H9 (cell line): ENCODE results near the gene SC5D. TPM values are rescaled to one million over a fixed set of nuclear protein-coding genes. Genes with fewer than 3 reads are reported as not detected.

Experiments
- DNase-seq: peaks from one replicate; pipeline ENCODE4 v3.0.0-alpha.2; 2017
- H2AFZ ChIP-seq: one replicate; pipeline ENCODE4 v1.6.1; 2013; ENCODE audit warnings: mild to moderate bottlenecking, low read length, control low read depth, moderate library complexity
- H2AK5ac ChIP-seq: 2 replicates; pipeline ENCODE4 v1.6.1; 2013; ENCODE audit warnings: low read length, control low read depth, mixed read lengths; ENCODE audit not compliant: insufficient read length
- H2BK120ac ChIP-seq: one replicate; pipeline ENCODE4 v1.6.1; 2013; ENCODE audit warnings: low read depth, mild to moderate bottlenecking, low read length, control low read depth, inconsistent platforms; ENCODE audit not compliant: poor library complexity, severe bottlenecking
- H2BK12ac ChIP-seq: 2 replicates; pipeline ENCODE4 v1.6.1; 2013; ENCODE audit warnings: low read length, control low read depth, mixed read lengths, low read depth; ENCODE audit not compliant: insufficient read length
- H2BK15ac ChIP-seq: 2 replicates; pipeline ENCODE4 v1.6.1; 2013; ENCODE audit warnings: low read depth, low read length, control low read depth
- H2BK20ac ChIP-seq: one replicate; pipeline ENCODE4 v1.6.1; 2013; ENCODE audit warnings: low read depth, mild to moderate bottlenecking, low read length, control low read depth, inconsistent platforms; ENCODE audit not compliant: poor library complexity, severe bottlenecking
- H2BK5ac ChIP-seq: 2 replicates; pipeline ENCODE4 v1.6.1; 2013; ENCODE audit warnings: low read length, control low read depth, mixed read lengths; ENCODE audit not compliant: insufficient read length
- H3K14ac ChIP-seq: 2 replicates; pipeline ENCODE4 v1.6.1; 2013; ENCODE audit warnings: low read length, control low read depth; ENCODE audit not compliant: insufficient read depth
- H3K18ac ChIP-seq: 2 replicates; pipeline ENCODE4 v1.6.1; 2013; ENCODE audit warnings: low read depth, mild to moderate bottlenecking, mixed read lengths, low read length, control low read depth; ENCODE audit not compliant: insufficient read length
- H3K23ac ChIP-seq: 2 replicates; pipeline ENCODE4 v1.6.1; 2013; ENCODE audit warnings: low read length, control low read depth, mixed read lengths, low read depth; ENCODE audit not compliant: insufficient read length
- H3K23me2 ChIP-seq: 2 replicates; pipeline ENCODE4 v1.6.1; 2013; ENCODE audit warnings: low read depth, mild to moderate bottlenecking, mixed read lengths, low read length, control low read depth; ENCODE audit not compliant: insufficient read length, poor library complexity, severe bottlenecking
- H3K27ac ChIP-seq: 2 replicates; pipeline ENCODE4 v1.5.1; 2013; ENCODE audit warnings: low read length, control low read depth, mixed read lengths, low read depth; ENCODE audit not compliant: insufficient read length
- H3K27me3 ChIP-seq: 2 replicates; pipeline ENCODE4 v1.6.1; 2013; ENCODE audit warnings: low read length, control low read depth, inconsistent platforms; ENCODE audit not compliant: insufficient read depth
- H3K4ac ChIP-seq: 2 replicates; pipeline ENCODE4 v1.6.1; 2013; ENCODE audit warnings: low read depth, mild to moderate bottlenecking, control low read depth, inconsistent platforms, low read length, moderate library complexity
- H3K4me1 ChIP-seq: 2 replicates; pipeline ENCODE4 v1.6.1; 2013; ENCODE audit warnings: low read length, control low read depth, inconsistent platforms; ENCODE audit not compliant: insufficient read depth
- H3K4me2 ChIP-seq: 2 replicates; pipeline ENCODE4 v1.6.1; 2013; ENCODE audit warnings: low read length, control low read depth, mixed read lengths; ENCODE audit not compliant: insufficient read length, insufficient read depth
- H3K56ac ChIP-seq: 2 replicates; pipeline ENCODE4 v1.6.1; 2013; ENCODE audit warnings: low read depth, mild to moderate bottlenecking, mixed read lengths, low read length, control low read depth; ENCODE audit not compliant: insufficient read length
- H3K79me1 ChIP-seq: 2 replicates; pipeline ENCODE4 v1.6.1; 2013; ENCODE audit warnings: low read depth, mild to moderate bottlenecking, moderate library complexity, low read length, control low read depth, inconsistent platforms; ENCODE audit not compliant: insufficient read depth, poor library complexity, severe bottlenecking
- H3K79me2 ChIP-seq: 2 replicates; pipeline ENCODE4 v1.6.1; 2013; ENCODE audit warnings: low read length, control low read depth, inconsistent platforms; ENCODE audit not compliant: insufficient read depth
- H3K9ac ChIP-seq: 2 replicates; pipeline ENCODE4 v1.6.1; 2013; ENCODE audit warnings: low read length, control low read depth, mixed read lengths; ENCODE audit not compliant: insufficient read length; ENCODE audit errors: extremely low read depth
- H3K9me3 ChIP-seq: one replicate; pipeline ENCODE4 v1.6.1; 2013; ENCODE audit warnings: low read depth, low read length, inconsistent platforms; ENCODE audit not compliant: control insufficient read depth
- H3T11ph ChIP-seq: one replicate; pipeline ENCODE4 v1.6.1; 2013; ENCODE audit warnings: mild to moderate bottlenecking, low read length, control low read depth, inconsistent platforms
- H4K20me1 ChIP-seq: one replicate; pipeline ENCODE4 v1.6.1; 2013; ENCODE audit not compliant: control insufficient read depth, insufficient read length, insufficient read depth
- H4K5ac ChIP-seq: 2 replicates; pipeline ENCODE4 v1.6.1; 2013; ENCODE audit warnings: low read depth, mild to moderate bottlenecking, mixed read lengths, low read length, control low read depth; ENCODE audit not compliant: insufficient read length
- H4K8ac ChIP-seq: replicated peaks from 2 replicates; pipeline ENCODE4 v1.6.1; 2013; ENCODE audit warnings: low read length, control low read depth, mixed read lengths, low read depth; ENCODE audit not compliant: insufficient read length
- H4K91ac ChIP-seq: 2 replicates; pipeline ENCODE4 v1.6.1; 2013; ENCODE audit warnings: low read depth, mild to moderate bottlenecking, moderate library complexity, mixed read lengths, low read length, control low read depth; ENCODE audit not compliant: insufficient read length
- H3K27ac Mint-ChIP-seq, 3 experiments: 2 replicates in 2 of 3; 3 replicates in 1 of 3; pipeline ENCODE4 v1.8.0; 2020 to 2021; ENCODE audit warnings: mixed read lengths in 3 of 3, mild to moderate bottlenecking in 1 of 3, moderate library complexity in 1 of 3
- H3K27me3 Mint-ChIP-seq: 2 replicates; pipeline ENCODE4 v1.8.0; 2021; ENCODE audit warnings: low read depth, mild to moderate bottlenecking, moderate library complexity, mixed read lengths
- H3K36me3 Mint-ChIP-seq, 3 experiments: 2 replicates in 2 of 3; 3 replicates in 1 of 3; pipeline ENCODE4 v1.8.0; 2020 to 2021; ENCODE audit warnings: low read depth in 3 of 3, mixed read lengths in 3 of 3; ENCODE audit not compliant: insufficient read depth in 1 of 3
- H3K4me1 Mint-ChIP-seq, 2 experiments: 2 replicates each; pipeline ENCODE4 v1.8.0; 2020; ENCODE audit warnings: mixed read lengths in 2 of 2
- H3K4me3 Mint-ChIP-seq, 2 experiments: 2 replicates in 1 of 2; 3 replicates in 1 of 2; pipeline ENCODE4 v1.8.0; 2020 to 2021; ENCODE audit warnings: mild to moderate bottlenecking in 2 of 2, mixed read lengths in 2 of 2, moderate library complexity in 1 of 2
- H3K9me3 Mint-ChIP-seq, 2 experiments: 2 replicates in 1 of 2; 3 replicates in 1 of 2; pipeline ENCODE4 v1.8.0; 2020; ENCODE audit warnings: mild to moderate bottlenecking in 2 of 2, mixed read lengths in 2 of 2, moderate library complexity in 1 of 2
- CTCF ChIP-seq: fragments of 200-600 bp; sonication (generic); conservative IDR thresholded peaks from 3 replicates; pipeline ENCODE4 v1.8.0; 2021; ENCODE audit warnings: antibody characterized with exemption, mild to moderate bottlenecking
- WGBS: extraction: QIAGEN DNeasy Blood & Tissue Kit; methylation state at CpG from one replicate; pipeline ENCODE4 v1.1.7; 2013; ENCODE audit warnings: missing lambda C conversion rate, low lambda C conversion rate, mixed read lengths; ENCODE audit not compliant: insufficient read length; ENCODE audit errors: extremely low coverage; 5-methylcytosine and 5-hydroxymethylcytosine counted together
- total RNA-seq: library from RNA; stranded (reverse); gene quantifications from 2 replicates; pipeline ENCODE4 v1.2.1, GENCODE V29; 2021

Gene SC5D
- total RNA-seq, 1 experiment from 2014 or later: 92.0 TPM

DNA sequence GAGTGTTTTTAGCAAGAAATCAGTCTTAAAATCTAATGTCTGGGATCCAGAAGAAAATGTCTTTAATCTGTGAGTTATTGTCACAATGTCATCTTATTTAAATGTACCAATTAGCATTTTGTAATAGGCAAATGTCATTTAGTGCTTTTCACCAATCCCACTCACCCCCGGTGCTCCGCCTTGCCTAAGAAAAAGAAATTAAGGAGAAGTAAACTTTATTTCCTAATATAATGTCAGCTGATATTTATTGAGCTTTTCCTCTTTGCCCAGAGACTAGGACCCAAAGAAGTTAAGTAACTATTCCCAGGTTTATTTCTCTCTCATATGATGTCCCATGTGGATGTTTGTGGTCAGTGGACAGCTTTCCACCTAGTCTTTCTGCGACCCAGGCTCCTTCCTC, 16.2 kb downstream of the SC5D start:
- Histone ChIP-seq H2BK20ac (no peak overlapping the region), H3K23me2 (no peaks in the 10 kb centered on the region), H3K27ac (no peak overlapping the region), H2BK12ac (no peak overlapping the region), H4K91ac (no peak overlapping the region), H2AFZ (no peak overlapping the region), H3K9ac (no peak overlapping the region), H2BK120ac (no peak overlapping the region), H3K4ac (no peak overlapping the region), H3K4me2 (no peak overlapping the region), H3K14ac (no peak overlapping the region), H2BK5ac (no peak overlapping the region), H3K4me1 (no peaks in the 10 kb centered on the region), H3K23ac (no peak overlapping the region), H3K79me1 (no peaks in the 10 kb centered on the region), H4K20me1 (no peaks in the 10 kb centered on the region), H3K9me3 (no peaks in the 10 kb centered on the region), H4K8ac (no peak overlapping the region), H3K56ac (no peak overlapping the region), H3T11ph (no peak overlapping the region), H3K27me3 (no peaks in the 10 kb centered on the region), H2BK15ac (no peak overlapping the region), H3K18ac (no peak overlapping the region), H2AK5ac (no peak overlapping the region), H3K79me2 (no peaks in the 10 kb centered on the region), H4K5ac (no peak overlapping the region)
- Mint-ChIP-seq H3K36me3 (peaks cover 41 to 65% (median 60%) of the 10 kb centered on the region in 3 experiments), H3K4me1 (peaks cover 0 to 5% of the 10 kb centered on the region in 2 experiments; a peak in 2 of 4 replicates), H3K9me3 (no peaks in the 10 kb centered on the region), H3K4me3 (no peak overlapping the region), H3K27me3 (no peaks in the 10 kb centered on the region), H3K27ac (peak overlapping the region in 1 of 3 experiments; percentile 41; a peak in 2 of 7 replicates)
- WGBS: no CpG with 5 or more reads among the region's 3 CpGs
- TF ChIP-seq CTCF: no peak
- DNase-seq: no peak
